ENCODE measurements around the gene HAO2.

GRCh38 chr1:119368554-119368953, at the start of gene HAO2:
- TF ChIP-seq CTCF (IDR thresholded peaks at IDR 0.05), result no peak
- TF ChIP-seq POLR2A (IDR thresholded peaks at IDR 0.05), result no peak

Measured in lower leg skin (tissue), 3 donors.